B cell (primary cell): ENCODE data around the gene TYSND1. TPM values are rescaled to one million over a fixed set of nuclear protein-coding genes. Genes with fewer than 3 reads are reported as not detected.

Source experiments
- ATAC-seq: fragments of 200-7000 bp; cut with Tn5 transposase; one replicate; pipeline ENCODE4 v1.10.0; 2021; ENCODE audit warnings: low read depth, mild to moderate bottlenecking, moderate number of reproducible peaks, moderate library complexity
- CTCF ChIA-PET: fragments of 350-600 bp; sonication (Branson Sonifier 250); formaldehyde crosslinking; loops from one replicate; lab custom pipeline; 2021; ENCODE audit warnings: antibody characterized with exemption, inconsistent platforms; lab: Charles Lee
- POLR2A ChIA-PET: fragments of 350-600 bp; sonication (Branson Sonifier 250); formaldehyde crosslinking; loops from one replicate; lab custom pipeline; 2021; ENCODE audit warnings: antibody characterized with exemption; lab: Charles Lee
- DNase-seq: peaks from one replicate; pipeline ENCODE4 v3.0.0; 2013
- H2AFZ ChIP-seq: 2 replicates; pipeline ENCODE4 v1.6.1; 2012; ENCODE audit warnings: mild to moderate bottlenecking, low read depth, low read length; ENCODE audit not compliant: insufficient read depth, poor library complexity, severe bottlenecking
- H3K27ac ChIP-seq, 2 donors: 1 replicate in 1 of 2; 2 replicates in 1 of 2; pipeline ENCODE4 v1.5.1; 2012 to 2013; ENCODE audit warnings: low read length in 2 of 2, mild to moderate bottlenecking in 2 of 2, moderate library complexity in 1 of 2
- H3K27me3 ChIP-seq, 4 experiments: fragments of 200-600 bp in 1 of 4; sonication (generic) in 1 of 4; replicated peaks in 1 of 4; 1 replicate in 2 of 4; 2 replicates in 2 of 4; pipeline versions ENCODE4 v1.6.1 to v1.7.0; 2013 to 2016; ENCODE audit warnings: low read length in 3 of 4, mild to moderate bottlenecking in 2 of 4, mixed read lengths in 1 of 4, moderate library complexity in 1 of 4; ENCODE audit not compliant: insufficient read depth in 4 of 4, control insufficient read depth in 3 of 4; ENCODE audit errors: control extremely low read depth in 1 of 4
- H3K36me3 ChIP-seq, 2 experiments: replicated peaks in 1 of 2; 1 replicate in 1 of 2; 2 replicates in 1 of 2; pipeline versions ENCODE4 v1.6.1 to v1.7.1; 2013; ENCODE audit warnings: low read length in 1 of 2; ENCODE audit not compliant: insufficient read depth in 2 of 2, control insufficient read depth in 1 of 2; ENCODE audit errors: control extremely low read depth in 1 of 2, extremely low read depth in 1 of 2
- H3K4me1 ChIP-seq, 2 donors: fragments of 200-600 bp in 1 of 2; sonication (generic) in 1 of 2; 1 replicate in 1 of 2; 2 replicates in 1 of 2; pipeline versions ENCODE4 v1.5.1 to v1.6.1; 2013 to 2017; ENCODE audit warnings: low read length in 2 of 2; ENCODE audit not compliant: control insufficient read depth in 2 of 2, insufficient read depth in 2 of 2
- H3K4me2 ChIP-seq: replicated peaks from 2 replicates; pipeline ENCODE3; 2012; ENCODE audit warnings: mild to moderate bottlenecking, low read depth, low read length; ENCODE audit not compliant: poor library complexity, severe bottlenecking
- H3K4me3 ChIP-seq, 5 experiments: fragments of 200-600 bp in 1 of 5; sonication (generic) in 1 of 5; 1 replicate in 3 of 5; 2 replicates in 2 of 5; pipeline versions ENCODE4 v1.5.1 to v1.7.0; 2011 to 2016; ENCODE audit warnings: low read length in 4 of 5, mild to moderate bottlenecking in 4 of 5, low read depth in 2 of 5, control low read depth in 1 of 5, moderate library complexity in 1 of 5; ENCODE audit not compliant: insufficient read depth in 1 of 5; ENCODE audit errors: control extremely low read depth in 1 of 5, extremely low read depth in 1 of 5
- H3K79me2 ChIP-seq: fragments of 200-600 bp; sonication (generic); one replicate; pipeline ENCODE4 v1.6.0; 2016; ENCODE audit warnings: low read length; ENCODE audit not compliant: control insufficient read depth, insufficient read depth
- H3K9ac ChIP-seq: fragments of 200-600 bp; sonication (generic); 2 replicates; pipeline ENCODE4 v1.6.1; 2017; ENCODE audit warnings: mild to moderate bottlenecking, low read length, moderate library complexity
- H3K9me3 ChIP-seq, 3 donors: one replicate each; pipeline versions ENCODE4 v1.6.1 to v1.7.1; 2013; ENCODE audit warnings: low read length in 2 of 3; ENCODE audit not compliant: control insufficient read depth in 2 of 3, insufficient read depth in 1 of 3; ENCODE audit errors: control extremely low read depth in 1 of 3
- H4K20me1 ChIP-seq: 2 replicates; pipeline ENCODE4 v1.6.0; 2012; ENCODE audit warnings: mild to moderate bottlenecking, low read length; ENCODE audit not compliant: insufficient read depth, control insufficient read depth, poor library complexity, severe bottlenecking
- H3K27ac Mint-ChIP-seq: one replicate; pipeline ENCODE4 v1.8.0; 2021; ENCODE audit warnings: mixed read lengths
- H3K27me3 Mint-ChIP-seq: one replicate; pipeline ENCODE4 v1.8.0; 2021; ENCODE audit warnings: mixed read lengths
- H3K4me1 Mint-ChIP-seq: one replicate; pipeline ENCODE4 v1.8.0; 2021; ENCODE audit warnings: mixed read lengths
- H3K4me3 Mint-ChIP-seq: one replicate; pipeline ENCODE4 v1.8.0; 2021; ENCODE audit warnings: mixed read lengths
- H3K9me3 Mint-ChIP-seq: one replicate; pipeline ENCODE4 v1.8.0; 2022; ENCODE audit warnings: mixed read lengths; ENCODE audit not compliant: insufficient read depth
- CTCF ChIP-seq: fragments of 200-600 bp; IDR thresholded peaks from one replicate; pipeline ENCODE4 v1.8.0; 2022; ENCODE audit warnings: antibody characterized with exemption, mild to moderate bottlenecking
- EZH2 ChIP-seq: IDR thresholded peaks from 2 replicates; pipeline ENCODE4 v1.6.1; 2012; ENCODE audit warnings: borderline replicate concordance, low read depth, mild to moderate bottlenecking, moderate library complexity, low read length; ENCODE audit not compliant: insufficient read depth, poor library complexity, severe bottlenecking
- WGBS: methylation state at CpG from one replicate; pipeline ENCODE4 v1.1.5; 2013; ENCODE audit warnings: missing lambda C conversion rate; ENCODE audit not compliant: insufficient coverage; 5-methylcytosine and 5-hydroxymethylcytosine counted together
- intact Hi-C: fragments of 100-400 bp; cut with micrococcal nuclease; formaldehyde crosslinking; loops from one replicate; pipeline ENCODE4 v1.10.0; 2022
- polyA plus RNA-seq: library from polyadenylated mRNA; depleted of rRNA; stranded (reverse); fragments of >200 nt; gene quantifications from 2 replicates; pipeline ENCODE4 v1.2.3, GENCODE V29; 2012
- total RNA-seq, 2 donors: library from RNA; stranded (reverse); fragments of 120-200 nt in 1 of 2; gene quantifications; 1 replicate in 1 of 2; 2 replicates in 1 of 2; pipeline versions ENCODE4 v1.2.3 to v1.2.4, GENCODE V29; 2013 to 2022

TYSND1 gene
- total and polyA plus RNA-seq, 2 donors (not counting 1 experiment from before 2014, with no cell fraction given), result 28.0 to 34.1 TPM

GRCh38 chr10:70117646-70118045 is 28.9 kb downstream of the TYSND1 start:
- H4K20me1 ChIP-seq, result no peaks in the 10 kb centered on the region
- Mint-ChIP-seq H3K4me1 (peaks cover 6% of the 10 kb centered on the region), H3K27ac (no peak overlapping the region), H3K4me3 (no peak overlapping the region), H3K9me3 (no peaks in the 10 kb centered on the region), H3K27me3 (no peaks in the 10 kb centered on the region)
- DNase-seq, result no peak
- no peak overlapping the region for H3K4me3 ChIP-seq
- WGBS, result 100% methylated on average over 3 of the region's 10 CpGs
- no peaks in the 10 kb centered on the region for H3K79me2 ChIP-seq
- ATAC-seq, result no peak
- H3K36me3 ChIP-seq, result peaks cover 1 to 9% of the 10 kb centered on the region in 2 experiments
- ChIA-PET POLR2A (no interaction called here), CTCF (interaction anchor here (1.3 to 7.5 kb wide), 7 partner anchors 9 to 52 kb away, joined by 3 to 131 read pairs (median 8); partner anchors contain the start of genes SAR1A and TYSND1)
- H3K27ac ChIP-seq, result no peak overlapping the region
- H3K27me3 ChIP-seq, result no peaks in the 10 kb centered on the region
- H2AFZ ChIP-seq, result no peak overlapping the region
- no peak overlapping the region for H3K4me2 ChIP-seq
- H3K9ac ChIP-seq, result no peak overlapping the region
- intact Hi-C loops, result no loop called here
- no peaks in the 10 kb centered on the region for H3K9me3 ChIP-seq
- TF ChIP-seq CTCF (no peak), EZH2 (no peak)
- H3K4me1 ChIP-seq, result peaks cover 0 to 4% of the 10 kb centered on the region in 2 donors

GRCh38 chr10:70115948-70116682 is 30.4 kb downstream of the TYSND1 start:
- Histone ChIP-seq H3K9me3 (no peaks in the 10 kb centered on the region), H3K36me3 (peaks cover 1 to 9% of the 10 kb centered on the region in 2 experiments), H3K4me3 (no peak overlapping the region), H3K4me1 (peaks cover 0 to 4% of the 10 kb centered on the region in 2 donors), H3K27me3 (no peaks in the 10 kb centered on the region), H4K20me1 (no peaks in the 10 kb centered on the region), H3K27ac (no peak overlapping the region), H3K9ac (no peak overlapping the region), H2AFZ (peak overlapping the region; percentile 30), H3K4me2 (no peak overlapping the region), H3K79me2 (no peaks in the 10 kb centered on the region)
- Mint-ChIP-seq H3K4me1 (peaks cover 6% of the 10 kb centered on the region), H3K27me3 (no peaks in the 10 kb centered on the region), H3K4me3 (no peak overlapping the region), H3K27ac (no peak overlapping the region), H3K9me3 (no peaks in the 10 kb centered on the region)
- WGBS, result 61% methylated on average over 9 of the region's 12 CpGs
- ChIA-PET CTCF (interaction anchor here (0.9 to 7.5 kb wide), 29 partner anchors 9 to 601 kb away, joined by 3 to 131 read pairs (median 4); partner anchors contain the start of genes SAR1A and TYSND1), POLR2A (interaction anchor here (1.9 kb wide), 1 partner anchor 30 kb away, joined by 8 read pairs; the partner anchor contains the start of gene TYSND1)
- intact Hi-C loops, result loop anchor here (1.0 kb wide), 1 partner anchor 30 kb away; the partner anchor contains the start of gene TYSND1
- peak; percentile 98 for TF ChIP-seq CTCF
- TF ChIP-seq EZH2, result no peak
- ATAC-seq (peak; percentile 83), DNase-seq (peak; percentile 71)
